GM12891 (cell line): ENCODE data around the gene APH1A.

ENCODE experiments used
- PAX5 ChIP-seq: IDR thresholded peaks from 2 replicates; pipeline ENCODE4 v1.6.1; 2011; ENCODE audit warnings: low read length, moderate library complexity, mild to moderate bottlenecking; ENCODE audit not compliant: insufficient read depth, severe bottlenecking
- POLR2A ChIP-seq: IDR thresholded peaks from 2 replicates; pipeline ENCODE4 v1.6.1; 2011; ENCODE audit warnings: low read depth, low read length, control low read depth
- POLR2AphosphoS5 ChIP-seq: IDR thresholded peaks from 2 replicates; pipeline ENCODE4 v1.6.1; 2011; ENCODE audit warnings: low read depth, low read length, control low read depth
- POU2F2 ChIP-seq: IDR thresholded peaks from 2 replicates; pipeline ENCODE4 v1.6.1; 2011; ENCODE audit warnings: low read depth, mild to moderate bottlenecking, control low read depth, low read length, moderate library complexity
- TAF1 ChIP-seq: IDR thresholded peaks from 2 replicates; pipeline ENCODE4 v1.6.1; 2011; ENCODE audit warnings: low read depth, low read length, control low read depth

- TF ChIP-seq POLR2A: no peak
- TF ChIP-seq TAF1: no peak
- no peak for TF ChIP-seq POU2F2
- TF ChIP-seq POLR2AphosphoS5: no peak
- no peak for TF ChIP-seq PAX5
These were observed 920 bp downstream of the APH1A start for GRCh38 chr1:150267896-150268295.
